NOMO-1 treated with dmso at 0.1 percent for 144 hours (cell line): ENCODE measurements around the gene C1QTNF9B.
"Not testable (repeated sequence)": the region's sequence is repeated elsewhere in the genome, so short reads cannot be mapped to it uniquely, and the experiment has no call there.

Experiments used
- DNase-seq: peaks from one replicate; lab custom pipeline; 2025; ENCODE audit not compliant: unreplicated experiment; lab: John Stamatoyannopoulos, UW

The C1QTNF9B gene

GRCh38 chr13:23897452-23897919 lies at the start of gene C1QTNF9B:
Gene C1QTNF9B (minus strand): TSS chr13:23897502.
- DNase-seq = not testable (repeated sequence)

DNA sequence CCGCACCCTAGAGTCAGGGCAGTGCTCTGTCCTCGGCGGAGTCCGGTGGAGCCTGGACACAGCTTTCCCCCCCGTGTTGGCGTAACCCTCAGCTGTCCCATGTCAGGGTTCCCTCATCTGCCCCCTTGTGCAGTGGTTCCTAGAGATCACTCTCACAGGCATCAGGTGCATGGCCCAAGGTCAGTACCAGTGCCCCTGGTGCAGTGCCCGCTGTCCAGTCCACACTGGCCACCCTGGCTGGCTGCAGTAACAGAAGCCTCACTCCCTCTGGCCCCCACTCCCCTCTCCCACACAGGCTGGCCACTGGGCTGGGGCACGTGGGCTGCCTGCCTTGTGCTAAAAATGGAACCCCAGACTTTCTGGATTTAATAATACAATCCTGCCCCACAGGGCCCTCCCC lies 49.6 kb upstream of the C1QTNF9B start:
- no peak for DNase-seq

- DNase-seq = no peak
These were observed 48.8 kb upstream of the C1QTNF9B start for GRCh38 chr13:23946067-23946466.

GRCh38 chr13:23945612-23946011 lies 48.3 kb upstream of the C1QTNF9B start:
- DNase-seq = no peak

DNA sequence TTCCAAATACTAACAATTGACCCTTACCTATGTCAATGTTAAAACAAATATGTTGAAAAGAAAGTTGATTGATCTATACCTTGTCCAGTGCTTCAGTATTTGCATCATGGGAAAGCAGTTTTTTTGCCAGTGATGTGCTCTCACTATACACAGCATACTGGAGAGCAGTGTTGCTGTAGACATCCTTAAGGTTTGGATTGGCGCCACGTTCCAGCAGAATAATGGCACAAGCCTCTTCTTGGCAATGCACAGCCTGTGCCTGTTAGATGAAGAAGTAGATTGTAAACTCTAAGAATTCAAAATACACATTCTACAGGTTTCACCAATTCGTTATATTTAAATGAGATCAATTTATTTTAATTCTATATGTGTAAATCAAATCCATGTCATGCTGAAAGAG lies 43.9 kb upstream of the C1QTNF9B start:
- DNase-seq = no peak

- DNase-seq = not testable (repeated sequence)
These were observed 42.4 kb upstream of the C1QTNF9B start for GRCh38 chr13:23939666-23940065.

GRCh38 chr13:23934520-23934919 lies 37.2 kb upstream of the C1QTNF9B start:
- no peak for DNase-seq

GRCh38 chr13:23928985-23929384 lies 31.7 kb upstream of the C1QTNF9B start:
- DNase-seq = no peak

DNA sequence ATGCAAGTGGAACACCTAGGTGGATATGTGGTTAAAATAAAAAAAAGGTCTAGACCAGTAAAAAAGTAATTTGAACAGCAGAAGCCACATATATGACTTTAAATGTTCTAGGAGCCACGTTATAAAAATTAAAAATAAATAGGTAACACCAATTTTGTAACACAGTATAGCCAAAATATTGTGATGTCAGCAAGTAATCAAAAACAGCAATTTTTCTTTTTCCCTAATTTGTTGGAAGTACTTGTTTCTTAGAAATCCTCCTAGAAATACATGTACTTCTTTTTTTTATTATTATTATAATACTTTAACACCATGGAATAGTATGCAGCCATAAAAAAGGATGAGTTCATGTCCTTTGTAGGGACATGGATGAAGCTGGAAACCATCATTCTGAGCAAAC lies 25.7 kb upstream of the C1QTNF9B start:
- no peak for DNase-seq

DNA sequence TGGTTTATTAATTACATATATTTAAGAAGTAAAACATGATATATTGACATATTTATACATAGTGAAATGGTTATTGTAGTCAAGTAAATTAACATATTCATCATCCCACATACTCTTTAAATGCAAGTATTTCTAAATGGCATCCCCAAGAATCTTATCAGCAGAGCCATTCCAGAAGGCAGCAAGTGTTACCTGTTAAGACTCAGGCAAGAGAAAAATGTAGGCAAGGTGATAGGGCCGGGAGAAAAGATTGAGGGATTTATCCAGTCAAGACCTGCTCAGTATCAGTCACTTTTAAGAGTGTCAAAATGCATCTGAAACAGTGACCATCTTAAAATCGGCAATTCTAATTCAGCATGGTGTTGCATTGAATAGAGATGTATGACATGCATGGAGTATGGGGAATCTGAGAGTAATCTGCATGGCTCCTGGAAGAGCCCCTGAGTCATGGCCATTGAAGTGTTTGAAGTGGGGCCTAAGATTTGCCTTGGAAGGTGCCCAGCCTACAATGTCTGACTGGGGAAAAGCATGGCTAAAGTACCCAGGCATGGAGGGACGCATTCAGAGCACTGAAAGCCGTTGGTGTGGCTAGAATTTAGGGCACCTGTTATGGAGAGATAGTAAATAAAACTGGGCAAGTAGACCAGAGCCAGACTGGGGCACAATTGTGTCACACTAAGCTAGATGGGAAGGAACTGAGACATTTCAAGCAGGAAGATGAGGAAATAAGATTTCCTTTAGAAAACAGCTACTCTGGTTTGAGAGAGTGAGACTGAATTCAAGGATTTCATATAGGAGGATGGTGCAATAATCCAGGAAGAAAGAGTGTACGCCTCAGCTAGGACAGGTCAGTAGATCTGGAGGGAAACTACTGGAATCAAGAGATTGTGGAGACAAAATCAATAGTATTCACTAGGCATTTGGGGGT lies 25.0 kb upstream of the C1QTNF9B start:
- no peak for DNase-seq

DNA sequence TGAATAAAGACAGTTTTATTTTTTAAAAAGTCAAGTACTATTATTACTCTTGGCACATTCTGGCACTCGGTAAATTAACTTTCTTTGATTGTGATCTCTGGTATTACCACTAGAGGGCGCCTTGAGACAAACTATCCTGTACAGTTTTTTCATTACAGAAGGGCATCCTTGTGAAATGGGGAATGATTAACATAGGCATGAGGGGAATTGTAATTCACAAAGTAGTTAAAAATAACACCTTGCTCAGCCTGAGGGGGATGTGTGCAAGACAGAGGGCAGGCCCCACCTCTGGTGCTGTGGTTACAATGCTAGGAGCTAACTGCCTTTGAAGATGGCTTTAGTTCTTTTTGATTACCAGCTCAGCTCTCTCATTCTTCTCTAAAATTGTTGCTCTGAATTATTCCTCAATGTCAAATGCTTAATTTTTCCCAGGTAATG lies 24.2 kb upstream of the C1QTNF9B start:
- no peak for DNase-seq

DNA sequence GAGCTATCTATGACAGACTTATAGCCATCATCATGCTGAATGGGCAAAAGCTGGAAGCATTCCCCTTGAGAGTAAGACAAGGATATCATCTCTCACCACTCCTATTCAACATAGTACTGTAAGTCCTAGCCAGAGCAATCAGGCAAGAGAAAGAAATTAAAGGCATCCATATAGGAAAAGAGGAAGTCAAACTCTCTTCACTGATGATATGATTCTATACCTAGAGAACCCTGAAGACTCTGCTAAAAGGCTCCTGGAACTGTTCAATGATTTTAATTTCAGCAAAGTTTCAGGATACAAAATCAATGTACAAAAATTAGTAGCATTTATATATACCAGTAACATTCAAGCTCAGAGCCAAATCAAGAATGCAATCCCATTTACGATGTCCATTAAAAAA lies 21.7 kb upstream of the C1QTNF9B start:
- DNase-seq = no peak

GRCh38 chr13:23918208-23918607 lies 20.9 kb upstream of the C1QTNF9B start:
- DNase-seq = no peak

DNA sequence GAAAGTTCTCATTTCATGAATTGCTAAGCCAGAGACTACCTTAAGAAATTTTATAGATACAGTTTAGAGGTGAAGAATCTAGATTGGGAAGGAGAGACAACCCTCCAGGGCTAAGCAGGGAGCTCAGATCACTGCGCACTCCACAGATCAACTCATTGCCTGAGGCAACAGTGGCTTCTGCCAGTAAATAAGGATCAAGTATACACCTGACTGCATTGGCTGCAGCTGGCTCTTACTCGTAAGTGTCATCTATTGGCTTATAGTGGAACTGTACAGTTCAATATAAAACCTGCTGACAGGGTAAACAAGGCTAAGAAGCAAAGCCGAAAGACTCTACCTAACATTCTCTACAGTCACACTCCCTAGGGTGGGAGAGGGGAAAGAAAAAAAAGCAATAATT lies 18.0 kb upstream of the C1QTNF9B start:
- no peak for DNase-seq

GRCh38 chr13:23912469-23912868 lies 15.2 kb upstream of the C1QTNF9B start:
- no peak for DNase-seq

DNA sequence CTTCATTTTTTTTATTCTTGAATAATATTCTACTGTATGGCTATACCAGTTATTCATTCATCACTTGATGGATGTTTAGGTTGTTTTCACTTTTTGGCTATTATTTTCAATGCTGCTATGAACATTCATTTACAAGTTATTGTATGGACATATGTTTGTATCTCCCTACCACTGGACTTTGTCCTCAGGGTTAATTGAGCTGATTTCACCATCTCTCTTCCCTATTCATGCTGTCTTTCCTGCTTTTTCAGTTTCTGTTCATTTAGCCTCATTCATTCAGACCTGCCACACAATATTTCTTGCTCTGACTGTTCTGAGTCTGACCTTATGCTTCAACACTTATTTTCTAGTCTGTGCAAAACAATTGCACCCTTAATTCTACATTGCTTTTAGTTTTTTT lies 12.3 kb upstream of the C1QTNF9B start:
- no peak for DNase-seq

- DNase-seq = no peak
These were observed 8.5 kb upstream of the C1QTNF9B start for GRCh38 chr13:23905766-23906165.

DNA sequence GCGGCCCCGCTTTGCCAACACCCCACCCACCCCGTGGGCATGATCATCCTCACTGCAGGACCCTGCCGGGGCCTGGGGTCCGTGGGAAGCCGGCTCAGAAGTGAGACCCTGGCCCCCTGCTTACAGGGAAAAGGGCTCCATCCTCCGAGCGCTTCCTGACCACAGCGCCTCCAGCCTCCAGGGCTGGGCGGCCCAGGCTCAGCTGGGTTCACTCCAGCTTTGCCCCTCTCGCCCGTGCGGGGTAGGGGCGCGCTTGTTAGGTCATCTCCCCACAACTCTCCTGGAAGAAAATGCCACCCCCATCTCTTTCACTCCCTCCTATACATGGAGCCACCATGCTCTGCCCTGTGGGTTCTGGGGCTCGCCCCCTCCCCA lies 6.6 kb upstream of the C1QTNF9B start:
- DNase-seq = no peak

GRCh38 chr13:23902975-23903905 lies 5.9 kb upstream of the C1QTNF9B start:
- no peak for DNase-seq

DNA sequence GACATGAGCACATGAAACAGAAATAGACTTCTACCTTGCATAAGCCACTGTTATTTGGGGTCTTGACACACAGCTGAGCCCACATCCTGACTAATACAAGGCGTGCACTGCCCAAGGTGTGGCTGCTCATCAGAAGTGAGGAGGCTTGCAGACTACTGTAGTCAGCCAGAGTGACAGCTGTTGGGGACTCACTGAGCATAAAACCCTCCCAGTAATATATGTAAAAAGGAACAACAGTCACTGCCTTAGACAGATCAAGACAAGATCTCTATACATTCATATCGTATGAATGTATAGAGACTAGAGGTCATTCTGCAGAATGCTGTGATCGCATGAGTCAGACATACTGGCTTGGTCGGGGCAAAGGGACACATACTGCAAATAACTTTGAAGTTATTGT lies 4.1 kb upstream of the C1QTNF9B start:
- DNase-seq = no peak

DNA sequence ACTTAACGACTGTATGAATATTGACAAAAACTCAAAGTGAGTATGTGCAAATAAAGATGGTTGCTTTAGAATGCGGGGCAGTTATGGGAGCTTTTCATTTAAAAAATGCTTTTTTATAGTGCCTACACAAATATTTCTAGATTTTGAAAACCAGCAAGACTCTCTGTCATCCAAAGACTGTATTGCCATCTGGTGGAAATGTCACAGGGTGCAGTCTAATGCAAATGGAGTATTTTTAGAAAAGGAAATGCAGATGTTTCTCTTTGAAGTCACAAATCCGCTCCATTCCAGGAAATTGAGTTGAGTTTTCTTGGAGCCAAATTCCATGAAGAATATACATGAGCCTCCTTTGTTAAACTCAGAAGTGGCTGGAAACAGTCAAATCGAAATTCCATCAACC lies 2.3 kb upstream of the C1QTNF9B start:
- DNase-seq = no peak

- no peak for DNase-seq
These were observed 799 bp upstream of the C1QTNF9B start for GRCh38 chr13:23898101-23898500.
